Measurements from ENCODE around the gene DEPDC1.

DNA sequence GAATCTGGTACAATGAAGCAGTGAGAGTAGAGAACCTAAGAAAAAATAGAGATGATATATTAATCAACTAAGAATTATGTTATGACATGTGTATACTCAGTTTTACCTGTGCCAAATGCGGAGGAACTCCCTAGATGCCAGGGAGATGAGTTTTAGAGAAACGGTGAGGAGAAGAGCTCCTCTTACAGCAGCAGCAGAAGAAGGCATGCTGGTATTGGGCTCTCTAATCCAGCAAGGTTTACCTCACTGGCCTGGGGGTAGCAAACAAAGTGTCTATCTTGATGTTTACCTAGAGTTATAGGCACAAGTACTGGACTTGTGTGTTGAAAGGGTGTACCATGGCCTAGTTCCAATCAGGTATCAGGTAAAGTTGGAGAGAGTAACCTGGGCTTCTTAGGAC, 28.9 kb upstream of the DEPDC1 start:
- TF ChIP-seq, protein P1, sequence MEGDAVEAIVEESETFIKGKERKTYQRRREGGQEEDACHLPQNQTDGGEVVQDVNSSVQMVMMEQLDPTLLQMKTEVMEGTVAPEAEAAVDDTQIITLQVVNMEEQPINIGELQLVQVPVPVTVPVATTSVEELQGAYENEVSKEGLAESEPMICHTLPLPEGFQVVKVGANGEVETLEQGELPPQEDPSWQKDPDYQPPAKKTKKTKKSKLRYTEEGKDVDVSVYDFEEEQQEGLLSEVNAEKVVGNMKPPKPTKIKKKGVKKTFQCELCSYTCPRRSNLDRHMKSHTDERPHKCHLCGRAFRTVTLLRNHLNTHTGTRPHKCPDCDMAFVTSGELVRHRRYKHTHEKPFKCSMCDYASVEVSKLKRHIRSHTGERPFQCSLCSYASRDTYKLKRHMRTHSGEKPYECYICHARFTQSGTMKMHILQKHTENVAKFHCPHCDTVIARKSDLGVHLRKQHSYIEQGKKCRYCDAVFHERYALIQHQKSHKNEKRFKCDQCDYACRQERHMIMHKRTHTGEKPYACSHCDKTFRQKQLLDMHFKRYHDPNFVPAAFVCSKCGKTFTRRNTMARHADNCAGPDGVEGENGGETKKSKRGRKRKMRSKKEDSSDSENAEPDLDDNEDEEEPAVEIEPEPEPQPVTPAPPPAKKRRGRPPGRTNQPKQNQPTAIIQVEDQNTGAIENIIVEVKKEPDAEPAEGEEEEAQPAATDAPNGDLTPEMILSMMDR (IDR thresholded peaks at IDR 0.05), result no peak
- TF ChIP-seq EZH2 (IDR thresholded peaks at IDR 0.05; ENCODE audit: borderline replicate concordance, insufficient read depth, low read depth, low read length, poor library complexity, severe bottlenecking), result no peak
